Retina (tissue), 1 donor: ENCODE data around the gene ASMT.
"Not testable (repeated sequence)": the region's sequence is repeated elsewhere in the genome, so short reads cannot be mapped to it uniquely, and the experiment has no call there.

Experiments
- DNase-seq: peaks from one replicate; pipeline ENCODE4 v3.0.0-alpha.2; 2016

Gene ASMT

DNA sequence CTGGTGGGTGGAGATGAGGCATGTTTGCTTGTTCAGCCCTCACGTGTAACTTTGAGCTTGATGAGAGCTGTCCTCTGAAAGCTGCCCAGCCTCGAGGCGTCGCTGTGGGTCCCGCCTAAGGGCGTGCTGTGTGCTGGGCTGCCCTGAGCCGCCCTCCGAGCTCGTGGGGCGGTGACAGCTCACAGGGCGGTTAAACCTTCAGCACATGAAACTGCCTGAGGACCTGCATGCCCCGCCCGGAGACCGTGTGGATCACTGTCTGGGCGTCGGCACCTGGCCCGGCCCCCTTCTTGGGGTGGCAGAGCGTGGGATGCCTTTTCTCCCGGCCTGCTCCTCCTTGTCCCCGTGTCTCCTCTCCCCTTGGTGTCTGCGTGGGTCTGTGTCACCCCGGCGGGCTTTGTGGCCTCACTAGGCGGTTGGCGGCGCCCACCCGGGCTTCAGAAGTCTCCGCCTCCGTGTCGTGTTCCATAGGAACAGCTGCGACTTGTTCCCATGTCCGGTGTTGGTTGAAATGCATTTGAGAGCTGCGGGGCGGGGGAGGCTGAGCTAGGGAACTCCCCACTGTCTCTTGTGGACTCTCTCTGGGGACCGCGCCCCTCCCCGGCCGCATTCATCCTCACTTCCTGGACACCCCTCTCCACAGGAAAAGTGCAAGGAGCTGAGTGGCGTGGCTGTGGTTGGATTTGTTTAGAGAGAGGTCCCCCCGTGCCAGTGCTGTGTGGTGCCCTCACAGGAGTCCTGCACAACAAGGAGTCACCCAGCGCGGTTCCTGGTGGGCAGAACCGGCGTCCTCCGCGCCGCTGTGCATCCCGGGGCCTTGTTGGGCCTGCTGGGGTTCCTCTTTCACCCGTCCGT lies 16.6 kb upstream of the ASMT start:
- no peak for DNase-seq

DNA sequence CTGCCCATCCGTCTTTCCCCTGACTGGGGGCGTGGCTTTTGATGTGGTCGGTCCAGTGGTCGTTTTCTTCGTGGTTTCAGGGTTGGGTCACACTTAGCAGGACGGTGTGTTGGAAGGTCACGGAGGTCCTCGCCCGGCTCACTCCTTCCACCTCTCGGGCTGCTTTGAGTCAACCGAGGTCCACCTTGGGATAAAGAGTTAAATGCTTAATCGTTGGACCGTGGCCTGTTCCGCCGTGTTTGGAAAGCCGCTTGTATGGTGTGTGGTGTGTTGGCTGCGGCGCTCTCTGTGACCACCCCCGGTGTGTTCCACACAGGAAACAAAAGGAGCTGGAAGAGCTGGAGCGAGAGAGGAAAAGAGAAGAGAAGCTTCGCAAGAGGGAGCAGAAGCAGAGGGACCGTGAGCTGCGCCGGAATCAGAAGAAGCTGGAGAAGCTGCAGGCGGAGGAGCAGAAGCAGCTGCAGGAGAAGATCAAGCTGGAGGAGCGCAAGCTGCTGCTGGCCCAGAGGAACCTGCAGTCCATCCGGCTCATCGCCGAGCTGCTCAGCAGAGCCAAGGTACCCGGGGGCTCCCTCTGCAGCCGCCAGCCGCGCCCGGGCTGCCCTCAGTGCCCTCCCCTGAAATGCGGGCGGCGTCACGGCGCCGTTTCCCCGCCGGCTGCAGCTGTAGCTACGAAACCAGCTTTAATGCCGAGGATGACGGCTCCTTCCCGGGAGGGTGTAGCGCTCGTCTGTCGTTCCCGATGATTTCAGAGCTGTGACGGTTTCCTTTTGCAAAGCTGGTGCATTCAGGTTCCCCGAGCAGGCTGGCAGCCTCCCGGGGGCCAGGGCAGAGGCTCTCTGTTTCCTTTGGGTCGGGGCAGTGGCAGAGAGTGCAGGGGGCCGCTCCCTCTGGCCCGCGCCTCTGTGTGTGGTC lies 15.7 kb upstream of the ASMT start:
- DNase-seq = no peak

DNA sequence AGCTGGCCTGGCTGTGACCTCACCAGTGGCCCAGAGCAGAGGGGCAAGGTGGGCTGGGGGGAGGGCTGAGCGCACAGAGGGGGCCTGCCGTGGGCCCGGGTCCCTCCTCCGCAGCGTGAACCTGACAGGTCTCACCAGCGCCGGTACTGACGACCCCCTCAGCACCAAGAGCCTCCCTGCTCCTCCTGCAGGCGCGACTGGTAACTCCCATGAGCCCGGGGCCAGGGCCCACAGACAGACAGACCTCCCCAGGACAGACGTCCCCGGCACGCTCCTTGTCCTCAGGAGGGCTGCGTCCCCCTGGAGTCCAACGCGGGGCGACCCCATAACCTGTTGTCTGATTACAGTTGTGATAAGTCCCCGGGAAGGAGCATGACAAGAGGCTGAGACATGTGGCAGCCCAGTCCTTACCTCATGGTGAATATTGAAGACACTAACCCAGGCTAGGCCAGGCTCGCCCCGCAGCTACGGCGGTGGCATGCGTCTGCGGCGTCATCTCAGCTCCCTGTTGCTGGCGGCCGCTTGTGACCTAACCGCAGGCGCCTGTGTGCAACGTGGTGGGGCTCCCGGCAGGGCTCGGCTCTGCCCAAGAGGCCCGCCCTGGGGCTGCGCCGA lies 15.0 kb upstream of the ASMT start:
- no peak for DNase-seq

DNA sequence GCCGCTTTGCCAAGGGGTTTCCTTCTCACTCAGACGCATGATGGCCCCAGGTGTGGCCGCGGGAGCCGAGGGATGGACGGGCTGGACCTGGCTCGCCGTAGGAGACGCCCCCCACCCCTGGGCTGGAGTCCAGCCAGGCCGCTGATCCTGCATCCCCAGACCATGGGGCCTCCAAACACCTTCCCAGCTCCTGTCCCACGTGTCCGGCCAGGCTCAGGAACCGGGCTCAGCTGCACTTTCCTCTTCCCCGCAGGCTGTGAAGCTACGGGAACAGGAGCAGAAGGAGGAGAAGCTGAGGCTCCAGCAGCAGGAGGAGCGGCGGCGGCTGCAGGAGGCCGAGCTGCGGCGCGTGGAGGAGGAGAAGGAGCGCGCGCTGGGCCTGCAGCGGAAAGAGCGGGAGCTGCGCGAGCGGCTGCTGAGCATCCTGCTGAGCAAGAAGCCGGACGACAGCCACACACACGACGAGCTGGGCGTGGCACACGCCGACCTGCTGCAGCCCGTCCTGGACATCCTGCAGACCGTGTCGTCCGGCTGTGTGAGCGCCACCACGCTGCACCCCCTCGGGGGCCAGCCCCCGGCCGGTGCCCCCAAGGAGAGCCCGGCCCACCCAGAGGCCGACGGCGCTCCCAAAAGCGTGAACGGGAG lies 14.3 kb upstream of the ASMT start:
- DNase-seq = no peak

DNA sequence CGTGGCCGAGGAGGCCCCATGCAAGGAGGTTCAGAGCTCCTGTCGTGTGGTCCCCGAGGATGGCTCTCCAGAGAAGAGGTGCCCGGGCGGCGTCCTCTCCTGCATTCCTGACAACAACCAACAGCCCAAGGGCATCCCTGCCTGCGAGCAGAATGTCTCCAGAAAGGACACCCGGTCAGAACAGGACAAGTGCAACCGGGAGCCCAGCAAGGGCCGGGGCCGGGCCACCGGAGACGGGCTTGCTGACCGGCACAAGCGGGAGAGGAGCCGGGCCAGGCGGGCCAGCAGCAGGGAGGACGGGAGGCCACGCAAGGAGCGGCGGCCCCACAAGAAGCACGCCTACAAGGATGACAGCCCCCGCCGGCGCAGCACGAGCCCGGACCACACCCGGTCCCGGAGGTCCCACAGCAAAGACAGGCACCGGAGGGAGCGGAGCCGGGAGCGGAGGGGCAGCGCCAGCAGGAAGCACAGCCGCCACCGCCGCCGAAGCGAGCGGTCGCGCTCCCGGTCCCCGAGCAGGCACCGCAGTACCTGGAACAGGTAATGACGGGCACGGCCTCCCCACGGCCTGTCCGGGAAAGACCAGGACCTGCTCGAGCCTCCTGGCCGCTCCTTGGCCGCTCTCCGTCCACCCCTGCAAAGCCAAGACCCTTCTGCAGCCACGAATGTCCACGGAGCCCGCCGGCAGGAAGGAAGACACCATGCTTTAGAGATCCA lies 13.7 kb upstream of the ASMT start:
- DNase-seq = no peak

DNA sequence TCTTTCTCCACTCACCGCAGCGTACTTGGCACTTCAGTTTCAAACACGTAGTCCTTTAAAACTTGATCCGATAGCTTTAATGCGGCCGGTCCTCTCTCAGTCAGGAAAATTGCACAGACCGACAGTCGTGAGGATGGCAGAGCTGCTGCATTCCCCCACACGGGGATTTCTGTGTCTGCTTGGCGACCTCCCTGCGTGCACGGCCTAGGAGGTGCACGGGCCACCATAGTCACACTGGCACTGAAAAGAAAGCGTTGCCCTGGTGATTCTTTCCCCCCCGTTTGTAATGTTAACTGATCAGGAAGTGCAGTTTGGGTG lies 13.1 kb upstream of the ASMT start:
- DNase-seq = no peak

DNA sequence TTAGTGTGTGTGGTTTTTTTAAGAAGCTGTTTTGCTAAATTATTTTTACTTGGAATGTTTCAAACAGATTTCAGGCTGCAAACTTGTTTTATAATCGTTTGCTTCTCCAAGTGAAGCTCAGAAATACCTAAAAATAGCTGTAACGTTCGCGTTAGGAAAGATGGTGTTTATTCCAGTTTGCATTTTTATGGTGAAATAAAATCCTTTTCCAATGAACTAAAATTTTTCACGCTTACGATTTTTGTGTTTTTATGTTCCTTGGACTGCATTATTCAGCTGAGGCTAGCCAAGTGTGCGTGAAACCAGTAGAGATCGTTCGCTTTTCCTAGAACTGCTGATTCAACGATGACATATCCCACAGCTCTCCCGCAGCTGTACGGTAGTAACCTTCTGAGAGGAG lies 12.6 kb upstream of the ASMT start:
- DNase-seq = no peak

DNA sequence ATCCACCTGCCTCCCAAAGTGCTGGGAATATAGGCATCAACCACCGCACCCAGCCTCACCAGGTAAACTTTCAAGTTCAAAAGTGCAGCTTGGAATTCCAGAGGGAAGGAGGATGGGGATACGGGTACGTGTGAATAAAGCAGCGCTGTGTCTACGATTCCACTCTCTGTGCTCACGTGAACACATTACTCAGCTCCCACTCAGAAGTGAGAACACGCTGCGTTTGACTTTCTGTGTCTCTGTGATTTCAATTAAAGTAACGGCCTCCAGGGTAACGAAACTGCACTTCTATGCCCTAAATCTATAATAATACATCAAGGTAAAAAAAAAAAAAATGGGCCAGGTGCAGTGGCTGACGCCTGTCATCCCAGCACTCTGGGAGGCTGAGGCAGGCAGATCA lies 8.4 kb upstream of the ASMT start:
- no peak for DNase-seq

DNA sequence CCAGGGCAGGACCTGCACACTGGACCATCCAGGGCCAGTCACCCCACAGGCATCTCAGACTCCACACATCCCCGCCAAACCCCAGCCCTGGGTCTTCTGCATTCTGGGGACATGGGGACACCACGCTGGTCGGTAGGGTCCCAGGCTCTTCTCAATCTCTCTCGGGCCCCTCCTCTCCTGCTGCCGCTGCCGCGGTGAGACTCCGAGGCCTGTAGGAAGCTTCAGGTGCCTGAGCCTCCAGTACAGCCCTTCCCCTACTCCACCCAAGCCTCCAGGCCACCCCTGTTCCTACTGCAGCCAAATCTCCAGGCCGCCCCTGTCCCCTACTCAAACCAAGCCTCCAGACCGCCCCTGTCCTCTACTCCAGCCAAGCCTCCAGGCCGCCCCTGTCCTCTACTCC lies 5.5 kb upstream of the ASMT start:
- DNase-seq = no peak

DNA sequence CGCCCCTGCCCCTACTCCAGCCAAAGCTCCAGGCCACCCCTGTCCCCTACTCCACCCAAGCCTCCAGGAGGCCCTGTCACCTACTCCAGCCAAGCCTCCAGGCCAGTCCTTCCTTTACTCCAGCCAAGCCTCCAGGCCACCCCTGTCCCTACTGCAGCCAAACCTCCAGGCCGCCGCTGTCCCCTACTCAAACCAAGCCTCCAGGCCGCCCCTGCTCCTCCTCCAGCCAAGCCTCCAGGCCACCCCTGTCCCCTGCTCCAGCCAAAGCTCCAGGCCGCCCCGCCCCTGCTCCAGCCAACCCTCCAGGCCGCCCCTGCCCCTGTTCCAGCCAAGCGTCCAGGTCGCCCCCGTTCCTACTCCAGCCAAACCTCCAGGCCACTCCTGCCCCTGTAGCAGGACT lies 5.1 kb upstream of the ASMT start:
- DNase-seq = no peak

DNA sequence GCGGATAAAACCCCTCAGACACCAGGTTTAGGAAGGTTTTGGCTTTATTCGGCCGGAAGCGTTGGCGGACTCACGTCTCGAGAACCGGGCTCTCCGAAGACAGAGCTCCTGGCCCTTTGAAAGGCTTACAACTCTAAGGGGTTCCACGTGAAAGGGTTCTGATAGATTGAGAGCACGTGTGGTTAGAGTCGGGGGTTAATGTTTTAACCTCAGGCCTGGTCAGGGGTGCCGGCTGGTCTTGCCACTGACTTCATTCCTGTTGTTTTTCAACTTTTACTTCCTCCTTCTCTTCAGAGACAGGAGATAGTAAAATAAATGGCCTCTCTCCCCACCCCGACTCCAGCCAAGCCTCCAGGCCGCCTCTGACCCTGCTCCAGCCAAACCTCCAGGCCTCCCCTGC lies 4.7 kb upstream of the ASMT start:
- no peak for DNase-seq

DNA sequence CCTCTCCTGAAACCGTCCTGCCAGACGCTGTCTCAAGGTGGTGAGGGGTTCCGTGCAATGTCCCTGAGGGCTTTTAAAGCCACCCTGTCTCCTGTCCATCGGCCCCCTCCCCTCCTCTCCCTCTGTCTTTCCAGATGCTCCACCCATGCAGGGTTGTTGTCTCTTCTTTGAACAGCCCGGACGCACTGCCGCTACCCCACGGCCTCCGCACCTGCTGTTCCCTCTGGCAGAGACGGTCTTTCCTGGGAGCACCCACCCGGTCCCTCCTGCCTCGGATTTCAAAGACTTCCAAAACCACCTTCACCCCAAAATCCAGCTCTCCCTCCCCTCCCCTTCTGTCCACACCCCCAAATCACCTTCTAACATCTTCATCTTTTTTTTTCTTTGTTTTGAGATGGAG lies 4.1 kb upstream of the ASMT start:
- DNase-seq = no peak

DNA sequence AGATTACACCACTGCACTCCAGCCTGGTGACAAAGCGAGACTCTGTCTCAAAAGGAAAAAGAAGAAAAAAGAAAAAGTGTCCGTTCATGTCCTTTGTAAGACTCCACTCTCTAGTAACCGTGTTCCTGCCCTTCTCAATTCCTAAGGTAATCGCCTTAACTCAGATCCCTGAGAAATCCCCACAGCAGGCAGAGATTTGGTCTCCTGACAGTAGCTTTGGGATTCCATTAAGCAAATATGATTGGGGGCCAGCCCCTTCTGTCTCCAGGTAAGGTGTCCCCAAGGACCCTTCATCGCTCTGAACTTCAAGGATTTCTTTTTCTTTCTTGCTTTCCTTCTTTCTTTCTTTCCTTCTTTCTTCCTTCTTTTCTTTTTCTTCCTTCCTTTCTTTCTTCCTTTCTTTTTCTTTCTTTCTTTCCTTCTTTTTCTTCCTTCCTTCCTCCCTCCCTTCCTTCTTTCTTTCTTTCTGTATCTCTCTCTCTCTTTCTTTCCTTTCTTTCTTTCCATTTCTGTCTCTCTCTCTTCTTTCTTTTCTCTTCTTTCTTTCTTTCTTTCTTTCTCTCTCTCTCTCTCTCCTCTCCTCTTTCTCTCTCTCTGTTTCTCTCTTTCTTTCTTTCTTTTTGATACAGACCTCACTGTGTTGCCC lies 2.1 kb upstream of the ASMT start:
- DNase-seq = no peak

DNA sequence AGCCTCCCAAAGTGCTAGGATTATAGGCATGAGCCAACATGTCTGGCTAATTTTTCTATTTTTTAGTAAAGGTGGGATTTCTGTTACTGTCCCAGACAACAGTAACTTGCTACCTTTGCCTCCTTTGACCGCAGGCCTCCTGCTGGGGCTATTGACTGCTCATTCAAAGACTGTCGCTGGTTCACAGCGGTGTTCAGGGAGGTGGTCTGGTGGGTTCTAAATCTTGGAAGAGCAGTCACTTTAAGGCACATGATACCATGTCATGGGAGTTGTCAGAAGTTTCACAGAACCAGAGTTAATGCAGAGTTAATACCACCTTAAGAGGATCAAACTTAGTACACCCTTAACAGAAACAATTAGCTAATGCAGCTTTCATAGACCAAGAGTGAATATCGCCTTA lies 3.8 kb downstream of the ASMT start:
- no peak for DNase-seq

DNA sequence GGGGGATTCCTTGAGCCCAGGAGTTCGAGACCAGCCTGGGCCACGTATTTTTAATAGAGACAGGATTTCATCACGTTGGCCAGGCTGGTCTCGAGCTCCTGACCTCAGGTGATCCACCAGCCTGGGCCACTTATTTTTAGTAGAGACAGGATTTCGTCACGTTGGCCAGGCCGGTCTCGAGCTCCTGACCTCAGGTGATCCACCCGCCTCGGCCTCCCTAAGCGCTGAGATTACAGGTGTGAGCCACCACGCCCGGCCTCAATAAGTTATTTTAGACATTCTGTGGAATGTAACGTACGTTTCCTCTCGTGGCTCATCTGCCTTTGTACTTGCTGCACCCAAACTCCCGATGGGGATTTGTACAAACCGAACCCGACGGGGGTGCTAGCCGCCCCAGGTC lies 8.8 kb downstream of the ASMT start:
- DNase-seq = no peak

DNA sequence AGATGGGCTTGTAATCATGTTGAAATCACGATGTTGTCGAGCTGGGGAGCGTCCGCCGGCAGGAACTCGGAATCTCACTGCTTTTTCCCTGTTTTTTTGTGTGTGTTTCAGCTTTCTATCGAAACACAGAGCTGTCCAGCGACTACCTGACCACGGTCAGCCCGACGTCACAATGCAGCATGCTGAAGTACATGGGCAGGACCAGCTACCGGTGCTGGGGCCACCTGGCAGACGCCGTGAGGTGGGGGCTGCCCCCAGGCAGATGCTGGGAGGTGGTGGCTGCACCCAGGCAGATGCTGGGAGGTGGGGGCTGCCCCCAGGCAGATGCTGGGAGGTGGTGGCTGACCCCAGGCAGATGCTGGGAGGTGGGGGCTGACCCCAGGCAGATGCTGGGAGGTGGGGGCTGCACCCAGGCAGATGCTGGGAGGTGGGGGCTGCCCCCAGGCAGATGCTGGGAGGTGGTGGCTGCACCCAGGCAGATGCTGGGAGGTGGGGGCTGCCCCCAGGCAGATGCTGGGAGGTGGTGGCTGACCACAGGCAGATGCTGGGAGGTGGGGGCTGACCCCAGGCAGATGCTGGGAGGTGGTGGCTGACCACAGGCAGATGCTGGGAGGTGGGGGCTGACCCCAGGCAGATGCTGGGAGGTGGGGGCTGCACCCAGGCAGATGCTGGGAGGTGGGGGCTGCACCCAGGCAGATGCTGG lies 9.4 kb downstream of the ASMT start:
- DNase-seq = not testable (repeated sequence)

DNA sequence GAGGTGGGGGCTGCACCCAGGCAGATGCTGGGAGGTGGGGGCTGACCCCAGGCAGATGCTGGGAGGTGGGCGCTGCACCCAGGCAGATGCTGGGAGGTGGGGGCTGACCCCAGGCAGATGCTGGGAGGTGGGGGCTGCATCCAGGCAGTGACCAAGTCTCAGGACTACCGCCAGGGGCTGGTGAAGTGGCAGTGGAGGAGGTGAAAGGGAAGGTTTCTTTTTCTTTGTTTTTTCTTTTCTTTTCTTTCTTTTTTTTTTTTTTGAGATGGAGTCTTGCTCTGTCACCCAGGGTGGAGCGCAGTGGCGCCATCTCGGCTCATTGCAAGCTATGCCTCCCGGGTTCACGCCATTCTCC lies 10.0 kb downstream of the ASMT start:
- DNase-seq = not testable (repeated sequence)

DNA sequence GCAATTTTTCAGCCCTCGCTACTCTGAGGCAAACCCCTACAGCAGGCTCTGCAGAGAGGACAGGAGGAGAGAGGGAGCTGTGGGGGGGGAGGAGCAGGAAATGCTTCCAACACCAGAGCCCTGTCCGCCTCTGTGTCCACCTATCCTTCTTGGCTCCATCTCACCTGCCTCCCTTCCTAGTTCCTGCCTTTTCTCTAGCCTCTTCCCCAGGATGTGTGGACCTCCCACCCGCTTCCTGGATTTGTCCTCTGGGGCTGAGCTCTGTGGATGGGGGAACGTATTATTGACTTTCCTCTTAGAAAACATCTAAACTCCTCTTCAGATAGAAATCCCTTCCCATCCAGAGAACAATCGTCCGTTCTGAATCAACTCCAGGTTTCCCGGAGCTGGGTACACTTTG lies 14.4 kb downstream of the ASMT start:
- DNase-seq = no peak

DNA sequence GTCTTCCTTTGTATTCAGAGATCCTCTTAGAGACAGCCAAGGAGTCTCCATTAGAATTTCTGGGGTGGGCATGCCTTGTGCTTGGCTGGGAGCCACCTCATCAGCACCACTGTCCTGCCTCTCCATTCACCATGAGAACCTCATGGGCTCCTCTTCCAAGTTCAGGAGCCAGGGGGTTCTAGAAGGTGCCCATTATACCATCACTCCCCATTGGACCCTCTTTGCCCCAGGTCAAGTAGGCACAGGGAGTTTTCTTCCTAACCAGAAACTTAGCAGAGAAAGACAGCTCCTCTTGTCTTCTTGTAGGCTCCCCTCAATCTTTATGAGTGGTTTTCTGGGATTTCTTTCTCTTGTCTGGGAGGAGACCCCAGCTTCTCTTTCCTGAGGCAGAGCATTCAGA lies 31.1 kb downstream of the ASMT start:
- no peak for DNase-seq

DNA sequence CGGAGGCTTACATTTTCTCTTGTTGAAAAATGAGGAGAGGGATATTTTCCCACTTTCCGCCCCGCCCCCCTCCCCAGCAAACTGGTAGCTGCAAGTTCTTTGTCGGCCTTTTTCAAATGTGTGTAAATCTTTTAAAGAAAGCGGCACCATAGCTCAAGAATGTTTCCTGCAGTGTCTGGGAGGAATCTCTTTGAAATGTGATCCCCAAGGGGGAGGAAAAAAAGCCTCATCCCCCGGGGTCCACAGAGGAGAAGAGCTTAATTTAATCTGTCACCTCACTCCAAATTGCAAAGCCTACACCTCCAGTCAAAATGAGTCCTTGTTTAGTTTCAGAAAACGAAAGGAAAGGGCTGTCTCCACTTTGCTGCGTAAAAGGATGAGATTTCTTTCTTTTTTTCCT lies 34.8 kb downstream of the ASMT start:
- peak; percentile 15 for DNase-seq

DNA sequence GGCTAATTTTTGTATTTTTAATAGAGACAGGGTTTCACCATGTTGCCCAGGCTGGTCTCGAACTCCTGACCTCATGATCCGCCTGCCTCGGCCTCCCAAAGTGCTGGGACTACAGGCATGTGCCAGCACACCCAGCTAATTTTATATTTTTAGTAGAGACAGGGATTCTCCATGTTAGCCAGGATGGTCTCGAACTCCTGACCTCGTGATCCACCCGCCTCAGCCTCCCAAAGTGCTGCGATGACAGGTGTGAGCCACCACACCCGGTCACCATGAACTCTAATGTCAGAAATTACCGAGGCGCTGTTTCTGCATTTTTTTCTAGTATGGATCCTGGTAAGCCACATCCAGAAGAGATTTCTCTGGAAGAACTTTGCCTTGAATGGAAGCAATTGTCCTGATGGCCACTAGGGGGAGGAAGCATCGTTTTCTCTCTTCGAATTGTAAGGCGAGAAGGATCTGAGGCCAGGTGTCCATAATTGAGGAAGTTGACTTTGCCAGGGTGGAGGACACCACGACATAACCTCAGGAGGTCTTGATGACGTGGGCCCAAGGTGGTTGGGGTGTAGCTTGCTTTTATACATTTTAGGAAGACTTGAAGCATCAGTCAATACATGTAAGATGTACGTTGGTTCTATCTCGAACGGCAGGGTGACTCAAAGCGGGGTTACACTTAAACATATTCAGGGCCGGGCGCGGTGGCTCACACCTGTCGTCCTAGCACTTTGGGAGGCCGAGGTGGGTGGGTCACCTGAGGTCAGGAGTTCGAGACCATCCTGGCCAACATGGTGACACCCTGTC lies 37.4 kb downstream of the ASMT start:
- peak; percentile 48 for DNase-seq
